C4-2B (cell line): ENCODE measurements around the gene EIF3M.
"Not testable (repeated sequence)": the region's sequence is repeated elsewhere in the genome, so short reads cannot be mapped to it uniquely, and the experiment has no call there.

ENCODE experiments used
- H3K27ac ChIP-seq: fragments of 450-650 bp; 2 replicates; pipeline ENCODE4 v1.5.1; 2017
- CTCF ChIP-seq: fragments of 450-650 bp; conservative IDR thresholded peaks from 2 replicates; pipeline ENCODE4 v1.5.1; 2017; ENCODE audit warnings: mild to moderate bottlenecking
- ZFX ChIP-seq: fragments of 450-650 bp; IDR thresholded peaks from 2 replicates; pipeline ENCODE4 v1.6.1; 2017

The EIF3M gene

GRCh38 chr11:32594272-32594671, 10.6 kb downstream of the EIF3M start:
- TF ChIP-seq CTCF (no peak), ZFX (no peak)

GRCh38 chr11:32596114-32596513, 12.5 kb downstream of the EIF3M start:
- H3K27ac ChIP-seq, result not testable (repeated sequence)

More at GRCh38 chr11:32594272-32594671, 10.6 kb downstream of the EIF3M start:
- H3K27ac ChIP-seq, result no peak overlapping the region

GRCh38 chr11:32597921-32598320, 14.3 kb downstream of the EIF3M start:
- TF ChIP-seq ZFX (no peak), CTCF (no peak)
- no peak overlapping the region for H3K27ac ChIP-seq

- TF ChIP-seq CTCF (no peak), ZFX (no peak)
- H3K27ac ChIP-seq, result no peak overlapping the region
Measured at GRCh38 chr11:32602657-32603415, 19.2 kb downstream of the EIF3M start.

- TF ChIP-seq CTCF (no peak), ZFX (no peak)
- no peak overlapping the region for H3K27ac ChIP-seq
Measured at GRCh38 chr11:32606220-32606619, 22.6 kb downstream of the EIF3M start.

- not testable (repeated sequence) for H3K27ac ChIP-seq
Measured at GRCh38 chr11:32608826-32609225, 25.2 kb downstream of the EIF3M start.

- TF ChIP-seq ZFX (no peak), CTCF (no peak)
- no peak overlapping the region for H3K27ac ChIP-seq
Measured at GRCh38 chr11:32610797-32611352, 27.2 kb downstream of the EIF3M start.

GRCh38 chr11:32613500-32614151, 30.0 kb downstream of the EIF3M start:
- no peak overlapping the region for H3K27ac ChIP-seq
- no peak for TF ChIP-seq CTCF
- TF ChIP-seq ZFX, result no peak
